Transverse colon (tissue), 4 donors: ENCODE results near the gene PTGES3L.
"Not testable (repeated sequence)": the region's sequence is repeated elsewhere in the genome, so short reads cannot be mapped to it uniquely, and the experiment has no call there.

Source experiments
- EP300 ChIP-seq: sonication (generic); formaldehyde crosslinking; IDR thresholded peaks from one replicate; pipeline ENCODE4 v1.6.1; 2017; ENCODE audit warnings: antibody characterized with exemption, low read depth
- POLR2A ChIP-seq: fragments of 450-650 bp; IDR thresholded peaks from one replicate; pipeline ENCODE4 v1.6.1; 2016; ENCODE audit warnings: antibody characterized with exemption, mild to moderate bottlenecking, moderate library complexity
- POLR2AphosphoS5 ChIP-seq, 3 donors: sonication (generic); formaldehyde crosslinking; IDR thresholded peaks; one replicate each; pipeline ENCODE4 v1.6.1; 2016; ENCODE audit warnings: antibody characterized with exemption in 3 of 3
- TF ChIP-seq, protein P1 (sequence below), 5 experiments: fragments of 200-600 bp in 3 of 5; fragments of 450-650 bp in 2 of 5; sonication (generic) in 3 of 5; IDR thresholded peaks; 1 replicate in 2 of 5; 2 replicates in 3 of 5; pipeline ENCODE4 v1.5.1; 2016 to 2017; ENCODE audit warnings: antibody characterized with exemption in 5 of 5, inconsistent platforms in 3 of 5, mild to moderate bottlenecking in 2 of 5, moderate library complexity in 1 of 5

DNA sequence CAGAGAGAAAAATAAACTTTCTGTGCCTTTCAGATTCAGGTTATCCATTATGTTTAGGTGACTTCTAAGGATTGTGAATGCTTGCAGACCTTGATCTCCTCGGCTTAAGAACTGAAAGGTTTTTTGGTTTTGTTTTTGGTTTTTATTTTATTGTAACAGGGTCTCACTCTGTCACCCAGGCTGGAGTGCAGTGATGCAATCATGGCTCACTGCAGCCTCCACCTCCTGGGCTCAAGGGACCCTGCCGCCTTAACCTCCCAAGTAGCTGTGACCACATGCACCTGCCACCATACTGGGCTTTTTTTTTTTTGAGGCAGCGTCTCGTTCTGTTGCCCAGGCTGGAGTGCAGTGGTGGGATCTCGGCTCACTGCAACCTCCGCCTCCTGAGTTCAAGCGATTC lies 56.4 kb downstream of the PTGES3L start:
- TF ChIP-seq, protein P1, sequence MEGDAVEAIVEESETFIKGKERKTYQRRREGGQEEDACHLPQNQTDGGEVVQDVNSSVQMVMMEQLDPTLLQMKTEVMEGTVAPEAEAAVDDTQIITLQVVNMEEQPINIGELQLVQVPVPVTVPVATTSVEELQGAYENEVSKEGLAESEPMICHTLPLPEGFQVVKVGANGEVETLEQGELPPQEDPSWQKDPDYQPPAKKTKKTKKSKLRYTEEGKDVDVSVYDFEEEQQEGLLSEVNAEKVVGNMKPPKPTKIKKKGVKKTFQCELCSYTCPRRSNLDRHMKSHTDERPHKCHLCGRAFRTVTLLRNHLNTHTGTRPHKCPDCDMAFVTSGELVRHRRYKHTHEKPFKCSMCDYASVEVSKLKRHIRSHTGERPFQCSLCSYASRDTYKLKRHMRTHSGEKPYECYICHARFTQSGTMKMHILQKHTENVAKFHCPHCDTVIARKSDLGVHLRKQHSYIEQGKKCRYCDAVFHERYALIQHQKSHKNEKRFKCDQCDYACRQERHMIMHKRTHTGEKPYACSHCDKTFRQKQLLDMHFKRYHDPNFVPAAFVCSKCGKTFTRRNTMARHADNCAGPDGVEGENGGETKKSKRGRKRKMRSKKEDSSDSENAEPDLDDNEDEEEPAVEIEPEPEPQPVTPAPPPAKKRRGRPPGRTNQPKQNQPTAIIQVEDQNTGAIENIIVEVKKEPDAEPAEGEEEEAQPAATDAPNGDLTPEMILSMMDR (IDR thresholded peaks at IDR 0.05): not testable (repeated sequence)
- not testable (repeated sequence) for TF ChIP-seq POLR2AphosphoS5 (IDR thresholded peaks at IDR 0.05); POLR2A; EP300
